Measurements from ENCODE around the gene ZGRF1. TPM values are rescaled to one million over a fixed set of nuclear protein-coding genes. Genes with fewer than 3 reads are reported as not detected.

The ZGRF1 gene
- total and polyA plus RNA-seq, 3 donors from 2014 or later = 6.4 to 25.7 (median 16.9) TPM

DNA sequence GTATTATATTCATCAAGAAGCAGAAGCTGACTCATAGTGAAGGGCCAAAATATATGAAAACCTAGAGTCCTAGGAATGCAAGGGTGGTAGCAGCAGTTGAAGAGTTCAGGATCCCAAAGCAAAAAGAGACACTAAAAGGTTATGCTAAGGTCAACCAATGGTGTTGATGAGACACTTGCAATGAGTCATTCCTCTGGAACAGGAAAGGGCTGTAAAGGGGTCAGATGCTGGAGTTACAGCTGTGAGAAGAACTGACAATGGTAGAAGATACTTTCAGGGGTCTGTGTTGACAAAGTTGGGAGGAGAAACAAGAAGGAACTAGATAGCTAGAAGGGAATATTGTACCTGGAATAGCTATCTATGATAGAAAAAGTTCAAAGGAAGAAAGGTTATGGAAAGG lies 47.5 kb downstream of the ZGRF1 start:
- Histone ChIP-seq H3K27ac (no peak overlapping the region), H3K36me3 (ENCODE audit: low read depth, missing control alignments) (no peaks in the 10 kb centered on the region), H3K27me3 (no peaks in the 10 kb centered on the region), H3K9me3 (no peaks in the 10 kb centered on the region), H3K4me1 (no peaks in the 10 kb centered on the region), H3K4me3 (no peak overlapping the region)
- no peak for DNase-seq
- TF ChIP-seq, protein P1, sequence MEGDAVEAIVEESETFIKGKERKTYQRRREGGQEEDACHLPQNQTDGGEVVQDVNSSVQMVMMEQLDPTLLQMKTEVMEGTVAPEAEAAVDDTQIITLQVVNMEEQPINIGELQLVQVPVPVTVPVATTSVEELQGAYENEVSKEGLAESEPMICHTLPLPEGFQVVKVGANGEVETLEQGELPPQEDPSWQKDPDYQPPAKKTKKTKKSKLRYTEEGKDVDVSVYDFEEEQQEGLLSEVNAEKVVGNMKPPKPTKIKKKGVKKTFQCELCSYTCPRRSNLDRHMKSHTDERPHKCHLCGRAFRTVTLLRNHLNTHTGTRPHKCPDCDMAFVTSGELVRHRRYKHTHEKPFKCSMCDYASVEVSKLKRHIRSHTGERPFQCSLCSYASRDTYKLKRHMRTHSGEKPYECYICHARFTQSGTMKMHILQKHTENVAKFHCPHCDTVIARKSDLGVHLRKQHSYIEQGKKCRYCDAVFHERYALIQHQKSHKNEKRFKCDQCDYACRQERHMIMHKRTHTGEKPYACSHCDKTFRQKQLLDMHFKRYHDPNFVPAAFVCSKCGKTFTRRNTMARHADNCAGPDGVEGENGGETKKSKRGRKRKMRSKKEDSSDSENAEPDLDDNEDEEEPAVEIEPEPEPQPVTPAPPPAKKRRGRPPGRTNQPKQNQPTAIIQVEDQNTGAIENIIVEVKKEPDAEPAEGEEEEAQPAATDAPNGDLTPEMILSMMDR (IDR thresholded peaks at IDR 0.05) = no peak
- TF ChIP-seq POLR2A (IDR thresholded peaks at IDR 0.05) = no peak
- intact Hi-C loops (cut with DNase I; ENCODE audit: low total_unique reads) = no loop called here

DNA sequence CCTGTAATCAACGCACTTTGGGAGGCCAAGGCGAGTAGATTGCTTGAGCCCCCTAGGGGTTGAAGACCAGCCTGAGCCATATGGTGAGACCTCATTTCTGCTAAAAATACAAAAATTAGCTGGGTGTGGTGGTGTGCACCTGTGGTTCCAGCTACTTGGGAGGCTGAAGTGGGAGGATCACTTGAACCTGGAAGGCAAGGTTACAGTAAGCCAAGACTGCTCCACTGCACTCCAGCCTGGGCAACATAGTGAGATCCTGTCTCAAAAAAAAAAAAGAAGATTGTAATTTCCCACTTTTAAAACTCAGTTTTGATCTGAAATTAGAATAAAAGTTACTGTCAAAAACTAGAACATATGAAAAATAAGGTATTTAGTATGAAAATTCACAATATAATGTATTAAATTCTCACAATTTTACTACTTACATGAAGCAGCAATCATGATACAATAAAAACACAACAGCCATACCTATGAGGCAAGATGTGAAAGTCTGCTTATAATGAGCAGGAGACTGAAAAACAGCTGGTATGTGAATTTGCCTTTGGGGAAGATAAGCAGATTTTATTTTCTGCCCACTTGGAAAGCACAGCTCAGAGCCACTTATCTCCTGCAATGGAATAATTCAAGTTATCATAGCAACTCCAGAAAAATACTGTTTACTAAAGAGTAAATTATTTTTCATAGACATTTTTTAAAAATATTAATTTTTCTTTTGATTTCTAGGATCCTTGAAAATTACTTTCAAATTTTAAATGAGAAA lies 50.6 kb downstream of the ZGRF1 start:
- H3K27ac ChIP-seq = no peak overlapping the region
- no peaks in the 10 kb centered on the region for H3K27me3 ChIP-seq
- no peaks in the 10 kb centered on the region for H3K9me3 ChIP-seq
- no peak for DNase-seq
- 88 to 95% methylated on average over 2 of the region's 2 CpGs for WGBS, 2 donors
- no peak overlapping the region for H3K4me3 ChIP-seq
- intact Hi-C loops (cut with DNase I; ENCODE audit: low total_unique reads) = no loop called here
- no peak for TF ChIP-seq POLR2A (IDR thresholded peaks at IDR 0.05)
- TF ChIP-seq, protein P1 (IDR thresholded peaks at IDR 0.05) = no peak
- no peaks in the 10 kb centered on the region for H3K4me1 ChIP-seq
- H3K36me3 ChIP-seq (ENCODE audit: low read depth, missing control alignments) = no peaks in the 10 kb centered on the region

DNA sequence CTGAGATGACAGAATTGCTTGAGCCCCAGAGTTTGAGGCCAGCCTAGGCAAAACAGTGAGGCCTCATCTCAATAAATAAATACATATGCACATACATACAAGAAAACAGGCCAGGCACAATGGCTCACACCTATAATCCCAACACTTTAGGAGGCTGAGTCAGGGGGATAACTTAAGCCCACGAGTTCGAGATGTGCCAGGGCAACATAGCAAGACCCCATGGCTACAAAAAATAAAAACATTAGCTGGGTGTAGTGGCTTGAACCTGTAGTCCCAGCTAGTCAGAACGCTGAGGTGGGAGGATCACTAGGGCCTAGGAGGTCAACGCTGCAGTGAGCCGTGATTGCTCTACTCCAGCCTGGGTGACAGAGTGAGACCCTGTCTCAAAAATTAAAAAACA lies 69.2 kb downstream of the ZGRF1 start:
- Histone ChIP-seq H3K36me3 (ENCODE audit: low read depth, missing control alignments) (no peaks in the 10 kb centered on the region), H3K27ac (no peak overlapping the region), H3K9me3 (no peaks in the 10 kb centered on the region), H3K4me1 (no peaks in the 10 kb centered on the region), H3K27me3 (no peaks in the 10 kb centered on the region), H3K4me3 (no peak overlapping the region)
- no peak for DNase-seq
- WGBS, 2 donors = 95 to 97% methylated on average over 5 of the region's 5 CpGs
- TF ChIP-seq, protein P1 (IDR thresholded peaks at IDR 0.05) = no peak
- no peak for TF ChIP-seq POLR2A (IDR thresholded peaks at IDR 0.05)
- intact Hi-C loops (cut with DNase I; ENCODE audit: low total_unique reads) = no loop called here

DNA sequence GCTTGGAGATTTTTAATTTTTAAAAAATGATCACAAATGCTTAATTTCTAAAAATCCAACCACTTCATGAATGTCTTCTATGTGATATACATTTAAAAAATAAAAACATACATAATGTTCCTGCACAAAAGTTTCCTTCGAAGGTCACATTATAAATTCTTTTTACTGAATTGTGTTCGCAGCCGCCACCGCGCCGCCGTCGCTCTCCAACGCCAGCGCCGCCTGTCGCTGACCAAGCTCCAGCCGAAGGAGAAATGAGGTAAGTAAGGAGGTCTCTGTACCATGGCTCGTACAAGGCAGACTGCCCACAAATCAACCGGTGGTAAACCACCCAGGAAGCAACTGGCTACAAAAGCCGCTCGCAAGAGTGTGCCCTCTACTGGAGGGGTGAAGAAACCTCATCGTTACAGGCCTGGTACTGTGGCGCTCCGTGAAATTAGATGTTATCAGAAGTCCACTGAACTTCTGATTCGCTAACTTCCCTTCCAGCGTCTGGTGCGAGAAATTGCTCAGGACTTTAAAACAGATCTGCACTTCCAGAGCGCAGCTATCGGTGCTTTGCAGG lies 71.9 kb downstream of the ZGRF1 start:
- WGBS, 2 donors = 63 to 82% methylated on average over 25 of the region's 25 CpGs
- no peaks in the 10 kb centered on the region for H3K9me3 ChIP-seq
- TF ChIP-seq, protein P1 (IDR thresholded peaks at IDR 0.05) = no peak
- no peak for TF ChIP-seq POLR2A (IDR thresholded peaks at IDR 0.05)
- intact Hi-C loops (cut with DNase I; ENCODE audit: low total_unique reads) = no loop called here
- no peaks in the 10 kb centered on the region for H3K36me3 ChIP-seq (ENCODE audit: low read depth, missing control alignments)
- peak overlapping the region in 1 of 2 donors; percentile 3 for H3K4me3 ChIP-seq
- H3K27me3 ChIP-seq = no peaks in the 10 kb centered on the region
- peak; percentile 18 for DNase-seq
- H3K27ac ChIP-seq = no peak overlapping the region
- H3K4me1 ChIP-seq = no peaks in the 10 kb centered on the region
